Cardiac septum (tissue), 1 donor: ENCODE measurements around the gene RIC8A. TPM values are rescaled to one million over a fixed set of nuclear protein-coding genes. Genes with fewer than 3 reads are reported as not detected.
A peak's percentile ranks its signal among the peaks of the same experiment; 100 is the strongest.
"Not testable (repeated sequence)": the region's sequence is repeated elsewhere in the genome, so short reads cannot be mapped to it uniquely, and the experiment has no call there.

Experiments
- DNase-seq: peaks from one replicate; pipeline ENCODE4 v3.0.0-alpha.2; 2020; ENCODE audit warnings: low spot score
- intact Hi-C: fragments of 100-400 bp; cut with DNase I; formaldehyde crosslinking; loops from one replicate; pipeline ENCODE4 v1.14.0; 2022
- long read RNA-seq: library from polyadenylated mRNA; unstranded; transcript quantifications from one replicate; pipeline ENCODE4 v2.0.0, GENCODE V29; 2021
- total RNA-seq: library from RNA; stranded (reverse); fragmentation: NEBNext Ultra II Directional; extraction: Animal tissue kit (Norgen Biotek cat#: 25700); gene quantifications from one replicate; pipeline ENCODE4 v1.2.1, GENCODE V29; 2021
- donor health status: DM: no; HTN: no; CAD: no.

RIC8A gene
- 63.4 TPM for total RNA-seq
- long read RNA-seq, transcript RIC8A-203 (10 exons, 3,703 nt) = major isoform, 85 of 127 reads
- long read RNA-seq, partial matches to known transcripts = 9 of 127 reads
- long read RNA-seq, other reads (novel, unspliced or antisense) = 25 of 127 reads

DNA sequence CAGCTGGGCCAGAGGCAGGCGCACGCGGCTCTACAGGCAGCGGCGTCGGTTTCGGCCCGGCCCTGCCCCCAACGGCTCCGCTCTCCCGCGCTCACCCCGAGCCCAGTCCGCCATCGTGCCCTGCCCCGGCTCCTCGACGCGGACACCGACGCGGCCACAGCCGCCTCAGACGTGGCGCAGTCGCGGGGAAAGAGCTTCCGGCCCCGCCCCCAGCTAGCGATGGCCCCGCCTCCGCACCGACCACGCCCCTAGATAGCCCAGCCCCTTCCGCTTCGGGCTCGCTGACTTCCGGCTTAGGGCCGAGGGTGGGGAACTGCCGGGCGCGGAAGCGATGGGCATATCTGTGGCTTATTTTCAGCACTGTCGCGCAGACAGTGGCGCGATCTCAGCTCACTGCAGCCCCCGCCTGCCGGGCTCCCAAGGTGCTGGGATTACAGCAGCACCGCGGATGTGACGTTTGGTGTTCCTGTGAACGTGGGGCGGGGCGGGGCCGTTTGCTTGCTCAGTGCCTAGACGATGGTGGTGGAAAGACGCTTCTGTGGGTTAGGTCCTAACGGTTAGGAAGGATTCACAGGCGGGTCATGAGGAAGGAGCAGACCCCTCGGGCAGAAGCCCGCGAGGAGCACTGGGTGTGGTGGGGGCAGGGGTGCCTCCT, at the start of gene RIC8A, which contains the start of gene BET1L:
TSS of gene RIC8A (plus strand) at position 501 of the 655 bp plus-strand sequence. CDS start 1,147 bp downstream, outside the sequence.
TSS of gene BET1L (minus strand) at position 192 of the 655 bp plus-strand sequence. CDS start at position 114, 78 bp downstream.
- intact Hi-C loops = loop anchor here (5.0 kb wide), 1 partner anchor 150 kb away; no protein-coding TSS in a partner anchor
- DNase-seq = peak; percentile 98

DNA sequence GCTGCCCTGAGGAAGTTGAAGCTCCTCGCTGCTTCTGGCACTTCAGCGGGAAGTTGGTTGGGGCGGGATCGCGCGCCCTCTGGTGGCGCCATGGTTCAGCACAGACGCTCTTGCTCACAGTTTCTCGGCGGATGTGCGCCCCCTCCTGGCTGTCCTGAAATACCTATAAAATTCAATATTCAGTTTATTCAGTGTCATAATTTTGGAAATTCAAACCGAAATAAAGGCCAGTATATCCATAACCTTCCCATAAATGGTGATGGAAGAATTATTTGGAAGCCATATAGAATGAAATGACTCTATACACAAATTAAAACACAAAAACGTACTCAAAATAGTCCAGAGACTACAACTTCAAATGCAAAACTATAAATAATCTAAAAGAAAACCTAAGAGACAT, 27.3 kb upstream of the RIC8A start:
- intact Hi-C loops, DNase-seq: not testable (repeated sequence)

DNA sequence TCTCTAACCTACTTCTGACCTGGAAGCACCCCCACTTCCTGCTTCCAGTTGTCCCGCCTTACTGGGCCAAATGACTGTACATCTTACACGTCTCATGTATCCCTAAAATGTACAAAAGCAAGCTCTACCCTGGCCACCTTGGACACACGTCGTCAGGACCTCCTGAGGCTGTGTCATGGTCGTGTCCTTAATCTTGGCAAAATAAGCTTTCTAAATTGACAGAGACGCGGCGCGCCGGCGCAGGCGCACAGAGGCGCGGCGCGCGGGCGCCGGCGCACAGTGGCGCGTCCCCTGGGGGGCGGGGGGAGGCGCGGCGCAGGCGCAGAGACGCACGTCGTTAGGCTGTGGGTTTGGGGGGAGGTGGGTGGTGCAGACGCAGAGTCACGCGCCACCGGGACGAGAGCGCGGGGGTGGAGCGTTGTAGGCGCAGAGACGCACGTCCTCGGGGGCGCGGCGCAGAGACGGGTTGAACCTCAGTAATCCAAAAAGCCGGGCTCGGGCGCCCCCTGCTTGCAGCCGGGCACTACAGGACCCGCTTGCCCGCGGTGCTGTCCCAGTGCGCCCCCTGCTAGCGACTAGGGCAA, 18.2 kb upstream of the RIC8A start:
- intact Hi-C loops, DNase-seq: not testable (repeated sequence)

DNA sequence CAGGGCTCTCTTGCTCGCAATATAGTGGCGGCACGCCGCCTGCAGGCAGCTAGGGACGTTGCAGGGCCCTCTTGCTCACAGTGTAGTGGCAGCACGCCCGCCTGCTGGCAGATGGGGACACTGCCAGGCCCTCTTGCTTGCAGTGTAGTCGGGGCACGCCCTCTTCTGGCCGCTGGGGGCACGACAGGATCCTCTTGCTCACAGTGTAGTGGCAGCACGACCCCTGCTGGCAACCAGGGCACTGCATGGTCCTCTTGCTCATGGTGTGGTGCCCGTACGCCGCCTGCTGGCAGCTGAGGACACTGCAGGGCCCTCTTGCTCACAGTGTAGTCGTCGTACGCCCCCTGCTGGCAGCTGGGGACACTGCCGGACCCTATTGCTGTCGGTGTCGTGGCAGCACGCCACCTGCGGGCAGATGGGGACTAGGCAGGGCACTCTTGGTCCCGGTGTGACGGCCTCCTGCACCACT, 17.6 kb upstream of the RIC8A start:
- intact Hi-C loops = not testable (repeated sequence)
- peak; percentile 27 for DNase-seq

DNA sequence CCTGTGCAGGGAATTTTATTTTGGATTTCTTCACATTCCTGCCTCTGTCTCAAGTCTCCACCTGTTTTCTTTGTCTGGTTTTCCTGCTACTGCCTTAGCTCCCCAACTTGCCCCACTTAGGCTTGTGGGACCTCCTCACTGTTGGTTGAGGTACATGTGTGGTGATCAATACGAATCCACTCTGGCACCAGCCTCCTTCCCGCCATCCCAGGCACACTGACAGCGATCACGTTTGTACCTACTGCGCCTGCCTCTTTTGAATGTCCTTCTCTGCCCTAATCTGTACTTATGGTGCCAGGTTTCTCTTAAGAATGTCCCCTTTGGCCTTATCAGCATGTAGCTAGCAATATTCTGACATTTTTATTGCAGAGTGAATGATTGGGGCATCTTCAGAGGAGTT, 17.0 kb upstream of the RIC8A start:
- intact Hi-C loops, DNase-seq: not testable (repeated sequence)

DNA sequence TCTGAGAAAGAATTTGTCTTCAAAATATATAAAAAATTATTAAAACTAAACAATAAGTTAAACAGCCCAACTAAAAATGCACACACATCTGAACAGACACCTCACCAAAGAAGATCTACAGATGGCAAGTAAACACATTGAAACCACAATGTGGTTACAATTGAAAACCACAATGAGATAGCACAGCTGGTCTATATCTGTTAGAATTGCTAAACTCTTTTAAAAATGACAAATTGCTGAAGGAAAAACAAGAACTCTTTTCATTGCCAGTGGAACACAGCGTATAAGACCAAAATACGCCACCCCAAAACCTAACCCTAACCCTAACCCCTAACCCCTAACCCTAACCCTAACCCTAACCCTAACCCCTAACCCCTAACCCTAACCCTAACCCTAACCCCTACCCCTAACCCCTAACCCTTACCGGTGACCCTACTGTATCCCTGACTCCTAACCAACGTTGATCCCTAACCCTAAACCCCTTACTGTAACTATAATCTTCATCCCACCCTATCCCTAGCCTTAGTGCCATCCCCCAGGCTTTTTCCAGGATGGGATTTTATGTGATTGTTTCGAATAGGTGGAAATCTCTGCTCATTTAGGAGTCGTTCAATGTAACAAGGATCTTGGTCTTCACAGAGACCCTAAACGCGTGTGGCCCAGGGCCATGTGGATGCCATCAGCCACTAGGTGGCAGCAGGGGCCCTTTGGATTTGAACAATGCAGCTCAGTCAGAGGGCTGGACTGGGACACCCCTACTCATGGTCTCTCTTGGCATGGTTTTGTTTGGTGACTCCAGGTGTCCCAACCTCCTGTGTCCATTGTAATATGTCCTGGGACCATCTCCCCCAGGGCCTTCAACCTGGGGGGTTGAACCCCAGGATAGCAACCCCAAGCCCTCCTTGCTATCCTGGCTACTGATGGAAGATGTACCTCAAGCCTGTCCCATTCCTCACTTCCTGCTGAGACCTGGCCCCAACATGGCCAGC, 15.7 kb upstream of the RIC8A start:
- peak; percentile 72 for DNase-seq
- intact Hi-C loops = not testable (repeated sequence)

DNA sequence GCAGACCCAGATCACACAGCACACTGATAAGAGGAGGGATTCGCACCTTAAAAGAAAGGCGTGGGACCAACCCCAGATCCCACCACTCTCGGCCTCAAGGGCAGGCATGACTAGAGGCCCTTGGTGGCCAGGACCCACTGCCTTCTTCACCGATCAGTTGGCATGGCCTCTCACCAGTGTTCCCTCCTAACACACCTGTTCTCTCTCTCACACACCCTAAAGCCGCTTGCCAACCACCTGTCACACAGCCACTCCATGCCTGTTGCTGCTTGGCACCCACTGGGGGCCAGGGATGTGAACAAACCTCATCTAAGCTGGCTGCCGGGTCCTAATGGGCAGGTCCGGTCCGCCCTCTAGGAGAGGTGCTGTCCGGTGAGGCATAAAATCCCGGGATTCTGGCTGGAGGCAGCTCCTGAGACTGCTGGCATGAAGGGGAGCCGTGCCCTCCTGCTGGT, 14.8 kb upstream of the RIC8A start, which contains the start of gene SCGB1C1:
TSS of gene SCGB1C1 (plus strand) at position 405 of the 455 bp plus-strand sequence. CDS start at position 427, 22 bp downstream.
- DNase-seq, intact Hi-C loops: not testable (repeated sequence)

DNA sequence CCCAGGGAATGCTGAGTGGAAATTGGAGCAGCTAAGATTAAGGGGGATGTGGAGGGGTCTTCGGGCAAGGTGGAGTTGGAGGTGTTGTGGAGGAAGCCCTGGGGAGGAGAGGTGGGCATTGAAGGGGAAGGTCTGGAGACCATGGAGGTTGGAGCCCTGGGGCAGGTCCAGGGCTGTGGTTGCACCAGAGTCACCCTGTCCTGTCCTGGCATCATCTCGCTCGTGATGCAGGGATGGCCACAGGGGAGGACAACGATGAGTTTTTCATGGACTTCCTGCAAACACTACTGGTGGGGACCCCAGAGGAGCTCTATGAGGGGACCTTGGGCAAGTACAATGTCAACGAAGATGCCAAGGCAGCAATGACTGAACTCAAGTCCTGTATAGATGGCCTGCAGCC, 14.0 kb upstream of the RIC8A start:
- intact Hi-C loops = not testable (repeated sequence)
- peak; percentile 49 for DNase-seq

DNA sequence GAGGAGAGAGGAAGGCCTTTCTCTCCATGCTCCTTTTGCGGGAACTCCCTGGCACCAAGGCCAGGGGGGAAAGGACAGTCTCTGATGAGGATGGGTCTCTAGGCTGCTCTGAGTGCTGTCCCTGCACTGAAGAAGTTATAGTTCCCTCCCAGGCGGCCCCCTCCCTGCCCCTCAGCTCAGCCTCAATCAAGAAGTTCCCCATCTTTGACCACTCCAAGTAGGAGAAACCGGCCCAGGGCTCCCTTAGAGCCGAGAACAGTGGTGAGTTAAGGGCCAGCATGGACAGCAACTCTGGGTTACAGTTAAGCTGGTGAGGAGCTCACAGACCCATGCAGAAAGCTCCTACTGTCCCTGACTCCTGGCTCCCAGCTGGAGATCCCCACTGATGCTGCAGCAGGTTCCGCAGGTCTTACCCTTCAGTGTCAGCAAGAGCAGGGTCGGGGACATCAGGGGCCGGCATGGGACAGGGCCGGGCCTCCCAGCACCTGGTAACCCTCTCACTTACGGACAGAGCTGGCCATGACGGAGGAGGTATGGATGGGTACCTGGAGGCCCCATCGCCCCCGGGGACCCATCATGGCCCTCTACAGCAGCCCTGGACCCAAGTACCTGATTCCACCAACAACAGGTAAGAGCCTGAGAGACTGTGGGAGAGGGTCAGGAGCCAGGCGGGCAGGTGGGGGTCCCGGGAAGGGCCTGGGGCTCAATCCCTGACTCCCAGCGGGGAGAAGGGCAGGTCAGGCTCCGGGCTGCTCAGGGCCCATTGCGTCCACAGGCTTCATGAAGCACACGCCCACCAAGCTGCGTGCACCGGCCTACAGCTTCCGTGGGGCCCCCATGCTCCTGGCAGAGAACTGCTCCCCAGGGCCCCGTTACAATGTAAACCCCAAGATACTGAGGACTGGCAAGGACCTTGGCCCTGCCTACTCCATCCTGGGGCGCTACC, 10.4 kb upstream of the RIC8A start:
- intact Hi-C loops = no loop called here
- peak; percentile 62 for DNase-seq

DNA sequence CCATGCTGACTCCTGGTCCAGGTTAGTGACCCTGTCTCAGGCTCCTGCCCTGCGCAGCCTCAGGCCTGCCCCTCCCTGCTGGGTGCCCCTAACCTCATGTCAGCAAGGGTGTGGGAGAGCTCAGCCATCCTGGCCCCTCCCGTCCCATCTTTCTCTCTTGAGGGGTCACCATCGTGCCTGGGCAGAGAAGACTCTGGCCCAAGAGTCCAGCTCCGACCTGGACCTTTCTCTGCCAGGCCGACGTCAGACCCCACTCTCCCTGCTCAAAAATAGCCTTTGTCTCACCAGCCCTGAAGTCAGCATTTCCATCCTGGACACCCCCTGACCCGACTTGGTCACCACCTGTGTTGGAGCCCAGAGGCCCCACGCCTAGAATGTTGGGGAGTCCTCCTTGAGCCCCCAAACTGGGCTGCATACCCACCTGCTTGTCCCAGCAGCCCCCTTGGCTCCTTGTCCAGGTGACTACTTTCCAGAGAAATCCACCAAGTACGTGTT, 9.7 kb upstream of the RIC8A start:
- DNase-seq = peak; percentile 66
- intact Hi-C loops = no loop called here

DNA sequence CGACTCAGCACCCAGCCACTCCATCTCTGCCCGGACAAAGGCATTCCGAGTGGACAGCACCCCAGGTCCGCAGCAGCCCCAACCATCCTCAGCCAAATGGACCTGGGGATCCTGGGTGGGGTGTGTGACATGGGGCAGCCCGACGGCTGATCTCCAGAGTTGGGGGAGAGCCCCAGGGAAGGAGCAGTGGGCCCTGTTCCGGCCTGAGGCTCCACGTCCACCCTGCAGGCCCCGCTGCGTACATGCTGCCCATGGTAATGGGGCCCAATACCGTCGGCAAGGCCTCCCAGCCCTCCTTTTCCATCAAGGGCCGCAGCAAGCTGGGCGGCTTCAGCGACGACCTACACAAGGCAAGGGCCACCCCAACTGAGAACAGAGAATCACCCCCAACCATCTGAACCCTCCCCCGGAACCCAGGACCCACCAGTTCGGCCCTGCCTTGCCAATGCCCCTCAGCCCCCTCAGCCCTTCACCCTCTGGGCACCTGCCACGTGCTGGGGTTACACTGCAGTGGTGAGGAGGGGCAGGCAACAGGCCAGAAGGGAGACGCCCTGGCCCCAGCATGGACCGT, 9.2 kb upstream of the RIC8A start:
- DNase-seq = peak; percentile 69

DNA sequence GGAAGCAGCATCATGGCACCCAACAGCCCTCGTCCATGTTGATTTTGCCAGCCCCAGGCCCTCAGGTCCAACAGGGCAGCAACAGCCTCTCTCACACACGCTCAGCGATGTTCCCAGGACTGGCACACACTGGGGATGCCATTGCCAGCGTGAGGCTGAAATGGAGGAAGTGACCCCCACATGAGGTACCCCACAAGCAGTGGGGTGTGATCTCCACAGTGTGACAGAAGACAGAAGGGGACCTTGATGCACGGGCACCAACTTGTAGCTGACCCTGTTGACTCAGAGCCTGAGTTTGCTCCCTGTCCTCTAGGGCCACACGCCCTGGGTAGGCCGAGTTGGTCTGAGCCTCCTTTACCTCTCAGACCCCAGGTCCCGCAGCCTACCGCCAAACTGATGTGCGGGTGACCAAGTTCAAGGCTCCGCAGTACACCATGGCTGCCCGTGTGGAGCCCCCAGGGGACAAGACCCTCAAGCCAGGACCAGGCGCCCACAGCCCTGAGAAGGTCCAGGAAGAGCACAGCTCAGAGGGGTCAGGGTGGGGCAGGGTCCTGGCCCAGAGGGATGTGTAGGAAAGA, 8.4 kb upstream of the RIC8A start:
- peak; percentile 58 for DNase-seq
- intact Hi-C loops = no loop called here

More for the DNA sequence above, 9.2 kb upstream of the RIC8A start:
- intact Hi-C loops = no loop called here

DNA sequence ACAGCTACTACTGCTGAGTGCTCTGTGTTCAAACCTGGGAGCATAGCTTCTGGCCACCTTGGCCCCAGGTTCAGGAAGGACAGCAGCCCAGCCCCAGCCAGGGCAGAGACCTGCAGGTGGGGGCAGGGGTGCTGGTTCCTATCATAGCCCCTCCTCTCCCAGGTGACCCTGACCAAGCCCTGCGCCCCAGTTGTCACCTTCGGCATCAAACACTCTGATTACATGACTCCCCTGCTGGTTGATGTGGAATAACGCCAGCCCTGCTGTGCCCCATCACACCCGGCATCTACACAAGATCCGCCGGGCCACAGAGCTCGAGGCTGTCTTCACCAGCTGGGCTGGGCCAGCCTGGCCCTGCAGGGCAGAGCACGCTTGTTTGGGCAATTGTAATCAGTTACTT, 7.7 kb upstream of the RIC8A start:
- peak; percentile 70 for DNase-seq
- intact Hi-C loops = no loop called here

DNA sequence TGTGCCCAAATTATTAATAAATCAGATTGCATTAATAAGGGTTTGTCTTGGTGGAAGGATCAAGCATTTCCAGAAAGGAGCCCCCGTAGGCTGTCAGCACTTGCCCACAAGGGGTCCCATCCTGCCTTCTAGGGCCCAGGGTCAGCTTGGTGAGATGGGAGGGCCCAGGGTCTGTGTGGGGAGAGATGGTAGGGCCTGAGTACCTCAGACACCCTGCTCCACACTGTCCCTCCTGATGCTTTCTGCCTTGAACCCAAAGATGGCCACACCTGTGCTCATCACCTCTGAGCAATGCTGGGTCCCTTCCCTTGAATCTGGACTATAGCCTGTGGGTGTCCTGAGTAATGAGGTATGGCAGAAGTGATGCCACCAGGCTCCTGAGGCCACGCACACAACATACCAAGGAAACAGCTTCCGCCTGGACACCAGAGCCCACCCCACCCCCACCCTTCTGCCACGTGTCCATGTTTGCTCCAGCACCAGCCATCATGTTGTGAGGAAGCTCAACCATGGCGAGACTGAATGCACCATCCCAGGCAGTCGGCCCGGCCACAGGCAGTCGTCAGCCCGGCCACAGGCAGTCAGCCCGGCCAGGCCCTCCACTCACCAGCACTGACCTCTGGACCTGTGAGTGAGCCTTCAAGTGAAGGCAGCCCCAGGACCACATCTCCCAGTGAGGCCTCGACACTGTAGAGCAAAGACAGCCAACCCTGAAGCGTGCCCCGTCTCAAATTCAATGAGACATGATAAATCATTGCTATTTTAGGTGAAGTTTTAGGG, 7.1 kb upstream of the RIC8A start:
- intact Hi-C loops = no loop called here
- DNase-seq = peak; percentile 44

DNA sequence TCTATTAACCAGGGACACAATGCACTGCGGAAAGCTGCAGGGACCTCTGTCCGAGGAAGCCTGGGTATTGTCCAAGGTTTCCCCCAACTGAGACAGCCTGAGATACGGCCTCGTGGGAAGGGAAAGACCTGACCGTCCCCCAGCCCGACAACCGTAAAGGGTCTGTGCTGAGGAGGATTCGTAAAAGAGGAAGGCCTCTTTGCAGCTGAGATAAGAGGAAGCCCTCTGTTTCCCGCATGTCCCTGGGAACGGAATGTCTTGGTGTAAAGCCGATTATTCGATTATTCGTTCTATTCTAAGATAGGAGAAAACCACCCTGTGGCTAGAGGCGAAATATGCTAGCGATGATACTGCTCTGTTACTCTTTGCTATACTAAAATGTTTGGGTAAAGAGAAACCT, 5.5 kb upstream of the RIC8A start:
- DNase-seq = peak; percentile 7
- intact Hi-C loops = no loop called here

DNA sequence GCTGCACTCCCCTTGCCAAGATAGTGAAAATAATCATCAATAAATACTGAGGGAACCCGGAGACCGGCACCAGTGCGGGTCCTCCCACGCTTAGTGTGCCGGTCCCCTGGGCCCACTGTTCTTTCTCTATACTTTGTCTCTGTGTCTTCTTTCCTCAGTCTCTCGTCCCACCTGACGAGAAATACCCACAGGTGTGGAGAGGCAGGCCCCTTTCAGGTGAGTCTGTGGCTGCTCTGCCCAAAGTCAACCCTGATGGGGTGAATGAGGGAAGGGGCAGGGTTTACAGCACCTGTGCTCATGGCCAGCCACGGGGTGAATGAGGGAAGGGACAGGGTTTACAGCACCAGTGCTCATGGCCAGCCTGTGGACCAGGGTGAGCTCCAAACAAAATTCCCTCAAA, 5.0 kb upstream of the RIC8A start:
- no peak for DNase-seq
- intact Hi-C loops = no loop called here
